Measurements from ENCODE around the gene DTNA.

The DTNA gene

GRCh38 chr18:34923911-34924310, 213.8 kb downstream of the DTNA start:
- H3K9me3 ChIP-seq (ENCODE audit: control extremely low read depth in 1 of 5, control insufficient read depth in 4 of 5, insufficient read depth in 2 of 5, low read depth in 1 of 5, low read length in 4 of 5), result no peaks in the 10 kb centered on the region
- ChIA-PET CTCF (no interaction called here), POLR2A (no interaction called here)
- H3K27me3 ChIP-seq (replicated peaks in 2 of 5; ENCODE audit: control insufficient read depth in 4 of 5, insufficient read depth in 5 of 5, low read length in 4 of 5), result no peaks in the 10 kb centered on the region
- no peak for DNase-seq
- no peak overlapping the region for H3K27ac ChIP-seq (ENCODE audit: insufficient read depth in 1 of 2, low read depth in 1 of 2, low read length in 2 of 2, poor library complexity in 1 of 2, severe bottlenecking in 2 of 2)
- no peaks in the 10 kb centered on the region for H3K4me1 ChIP-seq (ENCODE audit: control extremely low read depth in 1 of 4, control insufficient read depth in 4 of 4, insufficient read depth in 4 of 4, low read length in 3 of 4)
- no peak overlapping the region for H3K4me3 ChIP-seq (ENCODE audit: control insufficient read depth in 1 of 7, extremely low read depth in 1 of 7, insufficient read depth in 4 of 7, low read depth in 2 of 7, low read length in 6 of 7)
- H3K36me3 ChIP-seq (ENCODE audit: control insufficient read depth in 4 of 4, insufficient read depth in 4 of 4, low read length in 3 of 4), result no peaks in the 10 kb centered on the region

GRCh38 chr18:34926683-34927082, 216.6 kb downstream of the DTNA start:
- no peaks in the 10 kb centered on the region for H3K36me3 ChIP-seq (ENCODE audit: control insufficient read depth in 4 of 4, insufficient read depth in 4 of 4, low read length in 3 of 4)
- DNase-seq, result no peak
- CTCF ChIA-PET, result no interaction called here
- H3K27ac ChIP-seq (ENCODE audit: insufficient read depth in 1 of 2, low read depth in 1 of 2, low read length in 2 of 2, poor library complexity in 1 of 2, severe bottlenecking in 2 of 2), result no peak overlapping the region
- no peaks in the 10 kb centered on the region for H3K9me3 ChIP-seq (ENCODE audit: control extremely low read depth in 1 of 5, control insufficient read depth in 4 of 5, insufficient read depth in 2 of 5, low read depth in 1 of 5, low read length in 4 of 5)
- H3K4me3 ChIP-seq (ENCODE audit: control insufficient read depth in 1 of 7, extremely low read depth in 1 of 7, insufficient read depth in 4 of 7, low read depth in 2 of 7, low read length in 6 of 7), result no peak overlapping the region
- H3K4me1 ChIP-seq (ENCODE audit: control extremely low read depth in 1 of 4, control insufficient read depth in 4 of 4, insufficient read depth in 4 of 4, low read length in 3 of 4), result no peaks in the 10 kb centered on the region
- no peaks in the 10 kb centered on the region for H3K27me3 ChIP-seq (replicated peaks in 2 of 5; ENCODE audit: control insufficient read depth in 4 of 5, insufficient read depth in 5 of 5, low read length in 4 of 5)
- POLR2A ChIA-PET, result no interaction called here

- 95% methylated on average over 4 of the region's 7 CpGs for WGBS (ENCODE audit: insufficient coverage)
- Histone ChIP-seq H3K4me3 (ENCODE audit: control insufficient read depth in 1 of 7, extremely low read depth in 1 of 7, insufficient read depth in 4 of 7, low read depth in 2 of 7, low read length in 6 of 7) (no peak overlapping the region), H3K27me3 (replicated peaks in 2 of 5; ENCODE audit: control insufficient read depth in 4 of 5, insufficient read depth in 5 of 5, low read length in 4 of 5) (no peaks in the 10 kb centered on the region), H3K36me3 (ENCODE audit: control insufficient read depth in 4 of 4, insufficient read depth in 4 of 4, low read length in 3 of 4) (no peaks in the 10 kb centered on the region), H3K4me1 (ENCODE audit: control extremely low read depth in 1 of 4, control insufficient read depth in 4 of 4, insufficient read depth in 4 of 4, low read length in 3 of 4) (no peaks in the 10 kb centered on the region), H3K27ac (ENCODE audit: insufficient read depth in 1 of 2, low read depth in 1 of 2, low read length in 2 of 2, poor library complexity in 1 of 2, severe bottlenecking in 2 of 2) (no peak overlapping the region), H3K9me3 (ENCODE audit: control extremely low read depth in 1 of 5, control insufficient read depth in 4 of 5, insufficient read depth in 2 of 5, low read depth in 1 of 5, low read length in 4 of 5) (no peaks in the 10 kb centered on the region)
- CTCF ChIA-PET, result no interaction called here
- POLR2A ChIA-PET, result no interaction called here
- DNase-seq, result no peak
Measured at GRCh38 chr18:34928088-34928753, 218.1 kb downstream of the DTNA start.

- ChIA-PET CTCF (no interaction called here), POLR2A (no interaction called here)
- DNase-seq, result no peak
- Histone ChIP-seq H3K4me3 (ENCODE audit: control insufficient read depth in 1 of 7, extremely low read depth in 1 of 7, insufficient read depth in 4 of 7, low read depth in 2 of 7, low read length in 6 of 7) (no peak overlapping the region), H3K4me1 (ENCODE audit: control extremely low read depth in 1 of 4, control insufficient read depth in 4 of 4, insufficient read depth in 4 of 4, low read length in 3 of 4) (no peaks in the 10 kb centered on the region), H3K36me3 (ENCODE audit: control insufficient read depth in 4 of 4, insufficient read depth in 4 of 4, low read length in 3 of 4) (no peaks in the 10 kb centered on the region), H3K27ac (ENCODE audit: insufficient read depth in 1 of 2, low read depth in 1 of 2, low read length in 2 of 2, poor library complexity in 1 of 2, severe bottlenecking in 2 of 2) (no peak overlapping the region), H3K9me3 (ENCODE audit: control extremely low read depth in 1 of 5, control insufficient read depth in 4 of 5, insufficient read depth in 2 of 5, low read depth in 1 of 5, low read length in 4 of 5) (no peaks in the 10 kb centered on the region), H3K27me3 (replicated peaks in 2 of 5; ENCODE audit: control insufficient read depth in 4 of 5, insufficient read depth in 5 of 5, low read length in 4 of 5) (no peaks in the 10 kb centered on the region)
- WGBS (ENCODE audit: insufficient coverage), result 100% methylated on average over 1 of the region's 1 CpG
Measured at GRCh38 chr18:34928754-34929335, 218.7 kb downstream of the DTNA start.

- Histone ChIP-seq H3K4me3 (ENCODE audit: control insufficient read depth in 1 of 7, extremely low read depth in 1 of 7, insufficient read depth in 4 of 7, low read depth in 2 of 7, low read length in 6 of 7) (no peak overlapping the region), H3K36me3 (ENCODE audit: control insufficient read depth in 4 of 4, insufficient read depth in 4 of 4, low read length in 3 of 4) (no peaks in the 10 kb centered on the region), H3K27ac (ENCODE audit: insufficient read depth in 1 of 2, low read depth in 1 of 2, low read length in 2 of 2, poor library complexity in 1 of 2, severe bottlenecking in 2 of 2) (no peak overlapping the region), H3K9me3 (ENCODE audit: control extremely low read depth in 1 of 5, control insufficient read depth in 4 of 5, insufficient read depth in 2 of 5, low read depth in 1 of 5, low read length in 4 of 5) (no peaks in the 10 kb centered on the region), H3K27me3 (replicated peaks in 2 of 5; ENCODE audit: control insufficient read depth in 4 of 5, insufficient read depth in 5 of 5, low read length in 4 of 5) (no peaks in the 10 kb centered on the region), H3K4me1 (ENCODE audit: control extremely low read depth in 1 of 4, control insufficient read depth in 4 of 4, insufficient read depth in 4 of 4, low read length in 3 of 4) (no peaks in the 10 kb centered on the region)
- no CpG with 5 or more reads among the region's 2 CpGs for WGBS (ENCODE audit: insufficient coverage)
- POLR2A ChIA-PET, result no interaction called here
- DNase-seq, result no peak
- CTCF ChIA-PET, result no interaction called here
Measured at GRCh38 chr18:34929336-34929780, 219.3 kb downstream of the DTNA start.

- no peaks in the 10 kb centered on the region for H3K27me3 ChIP-seq (replicated peaks in 2 of 5; ENCODE audit: control insufficient read depth in 4 of 5, insufficient read depth in 5 of 5, low read length in 4 of 5)
- POLR2A ChIA-PET, result no interaction called here
- WGBS (ENCODE audit: insufficient coverage), result no CpG with 5 or more reads among the region's 1 CpG
- CTCF ChIA-PET, result no interaction called here
- H3K36me3 ChIP-seq (ENCODE audit: control insufficient read depth in 4 of 4, insufficient read depth in 4 of 4, low read length in 3 of 4), result no peaks in the 10 kb centered on the region
- no peak for DNase-seq
- no peak overlapping the region for H3K4me3 ChIP-seq (ENCODE audit: control insufficient read depth in 1 of 7, extremely low read depth in 1 of 7, insufficient read depth in 4 of 7, low read depth in 2 of 7, low read length in 6 of 7)
- H3K4me1 ChIP-seq (ENCODE audit: control extremely low read depth in 1 of 4, control insufficient read depth in 4 of 4, insufficient read depth in 4 of 4, low read length in 3 of 4), result no peaks in the 10 kb centered on the region
- no peaks in the 10 kb centered on the region for H3K9me3 ChIP-seq (ENCODE audit: control extremely low read depth in 1 of 5, control insufficient read depth in 4 of 5, insufficient read depth in 2 of 5, low read depth in 1 of 5, low read length in 4 of 5)
- no peak overlapping the region for H3K27ac ChIP-seq (ENCODE audit: insufficient read depth in 1 of 2, low read depth in 1 of 2, low read length in 2 of 2, poor library complexity in 1 of 2, severe bottlenecking in 2 of 2)
Measured at GRCh38 chr18:34932363-34932762, 222.3 kb downstream of the DTNA start.

- CTCF ChIA-PET, result no interaction called here
- no peak for DNase-seq
- H3K27me3 ChIP-seq (replicated peaks in 2 of 5; ENCODE audit: control insufficient read depth in 4 of 5, insufficient read depth in 5 of 5, low read length in 4 of 5), result no peaks in the 10 kb centered on the region
- H3K4me3 ChIP-seq (ENCODE audit: control insufficient read depth in 1 of 7, extremely low read depth in 1 of 7, insufficient read depth in 4 of 7, low read depth in 2 of 7, low read length in 6 of 7), result no peak overlapping the region
- H3K9me3 ChIP-seq (ENCODE audit: control extremely low read depth in 1 of 5, control insufficient read depth in 4 of 5, insufficient read depth in 2 of 5, low read depth in 1 of 5, low read length in 4 of 5), result no peaks in the 10 kb centered on the region
- H3K4me1 ChIP-seq (ENCODE audit: control extremely low read depth in 1 of 4, control insufficient read depth in 4 of 4, insufficient read depth in 4 of 4, low read length in 3 of 4), result no peaks in the 10 kb centered on the region
- POLR2A ChIA-PET, result no interaction called here
- no peaks in the 10 kb centered on the region for H3K36me3 ChIP-seq (ENCODE audit: control insufficient read depth in 4 of 4, insufficient read depth in 4 of 4, low read length in 3 of 4)
- WGBS (ENCODE audit: insufficient coverage), result 83% methylated on average over 1 of the region's 4 CpGs
- H3K27ac ChIP-seq (ENCODE audit: insufficient read depth in 1 of 2, low read depth in 1 of 2, low read length in 2 of 2, poor library complexity in 1 of 2, severe bottlenecking in 2 of 2), result no peak overlapping the region
Measured at GRCh38 chr18:34932792-34933466, 222.8 kb downstream of the DTNA start.

Measured in common myeloid progenitor, CD34-positive (primary cell).